ENCODE results near the gene PSMG4.

Gene PSMG4

DNA sequence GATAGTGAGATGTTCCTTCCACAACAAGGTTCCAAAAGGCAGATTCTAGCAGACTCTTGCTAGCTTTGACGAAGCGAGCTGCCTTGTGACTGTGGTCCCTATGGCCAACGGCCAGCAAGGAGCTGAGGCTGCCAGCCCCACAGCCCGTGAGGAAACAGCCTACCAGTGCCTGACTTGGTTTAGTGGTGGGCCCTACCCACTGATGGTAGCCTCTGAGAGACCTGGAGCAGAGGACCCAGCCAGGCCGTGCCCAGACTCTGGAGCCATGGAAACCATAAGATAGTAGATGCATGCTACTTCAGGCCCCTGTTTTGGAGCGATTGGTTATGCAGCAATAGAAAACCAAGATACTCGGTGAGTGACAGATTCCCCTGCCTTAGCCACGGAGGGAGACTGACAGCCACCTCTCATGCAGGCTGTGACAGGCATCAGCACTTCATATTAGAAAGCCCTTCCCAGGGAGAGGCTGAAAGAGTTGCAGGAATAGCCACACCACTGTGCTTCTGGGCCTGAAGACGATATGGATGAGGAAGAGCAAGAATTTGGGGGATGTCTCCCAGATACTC lies 19.2 kb downstream of the PSMG4 start:
- no peak for DNase-seq

DNA sequence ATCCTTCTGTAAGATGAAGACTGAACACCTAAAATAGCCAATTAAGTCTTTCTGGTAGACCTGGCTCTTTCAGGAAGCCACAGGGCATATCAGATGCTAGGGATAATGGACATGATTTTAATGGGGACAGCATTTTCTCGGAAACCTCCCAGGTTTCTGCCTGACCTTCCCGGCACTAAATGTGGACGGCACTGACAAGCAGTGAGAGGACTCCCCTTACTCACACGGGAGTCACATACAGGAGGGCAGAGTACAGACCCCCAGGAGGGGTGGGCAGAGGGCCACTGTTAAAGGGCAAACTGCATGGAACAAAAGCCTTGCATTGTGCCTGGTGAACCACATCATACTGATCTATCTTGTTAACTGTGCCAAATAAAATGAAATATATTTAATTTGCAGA lies 19.9 kb downstream of the PSMG4 start:
- DNase-seq = no peak

DNA sequence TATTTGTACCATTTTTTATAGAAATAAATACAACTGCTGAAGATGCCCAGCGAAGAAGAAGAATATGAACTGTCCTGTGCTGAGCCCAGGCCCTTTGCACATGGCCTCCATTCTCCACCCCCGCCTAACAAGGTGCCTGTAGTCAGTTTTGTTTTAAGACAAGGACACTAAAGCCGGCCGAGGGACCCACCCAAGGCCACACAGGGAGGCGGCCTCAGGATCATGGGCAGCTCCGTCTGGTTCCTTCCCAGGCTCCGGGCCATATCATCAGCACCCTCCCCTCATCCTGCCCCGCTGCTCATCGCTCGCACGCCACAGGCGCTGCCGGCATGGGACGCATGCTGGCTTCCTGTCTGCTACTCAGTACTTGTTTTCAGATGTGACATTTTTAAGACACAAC lies 21.3 kb downstream of the PSMG4 start:
- DNase-seq = no peak

DNA sequence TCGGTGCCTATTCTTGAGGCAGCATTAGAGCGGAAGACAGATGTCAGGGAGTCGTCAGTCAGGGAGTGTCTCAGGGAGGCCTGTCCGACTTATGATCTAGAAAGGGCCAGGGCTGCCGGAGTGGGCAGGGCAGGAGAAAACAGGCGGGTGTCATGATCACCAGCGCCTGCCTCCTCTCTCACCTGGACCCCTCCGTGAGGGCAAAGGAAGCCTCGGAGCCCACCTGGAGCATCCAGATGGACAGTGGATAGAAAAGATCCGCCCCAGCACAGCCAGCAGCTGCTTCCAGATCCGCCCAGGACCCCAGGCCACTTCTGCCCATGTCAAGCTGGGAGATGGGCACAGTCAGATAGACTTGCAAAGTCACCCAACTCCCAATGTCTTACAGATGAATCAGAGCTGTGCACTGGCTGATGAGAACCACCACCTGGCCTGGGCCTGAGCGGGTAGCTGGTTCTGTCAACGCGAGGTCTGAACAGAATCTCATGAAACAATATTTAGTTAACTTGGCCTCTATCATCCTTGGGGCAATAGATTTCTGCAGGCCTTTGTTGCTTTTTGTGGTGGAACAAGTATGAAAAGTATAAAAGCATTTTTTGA lies 22.2 kb downstream of the PSMG4 start:
- DNase-seq = no peak

DNA sequence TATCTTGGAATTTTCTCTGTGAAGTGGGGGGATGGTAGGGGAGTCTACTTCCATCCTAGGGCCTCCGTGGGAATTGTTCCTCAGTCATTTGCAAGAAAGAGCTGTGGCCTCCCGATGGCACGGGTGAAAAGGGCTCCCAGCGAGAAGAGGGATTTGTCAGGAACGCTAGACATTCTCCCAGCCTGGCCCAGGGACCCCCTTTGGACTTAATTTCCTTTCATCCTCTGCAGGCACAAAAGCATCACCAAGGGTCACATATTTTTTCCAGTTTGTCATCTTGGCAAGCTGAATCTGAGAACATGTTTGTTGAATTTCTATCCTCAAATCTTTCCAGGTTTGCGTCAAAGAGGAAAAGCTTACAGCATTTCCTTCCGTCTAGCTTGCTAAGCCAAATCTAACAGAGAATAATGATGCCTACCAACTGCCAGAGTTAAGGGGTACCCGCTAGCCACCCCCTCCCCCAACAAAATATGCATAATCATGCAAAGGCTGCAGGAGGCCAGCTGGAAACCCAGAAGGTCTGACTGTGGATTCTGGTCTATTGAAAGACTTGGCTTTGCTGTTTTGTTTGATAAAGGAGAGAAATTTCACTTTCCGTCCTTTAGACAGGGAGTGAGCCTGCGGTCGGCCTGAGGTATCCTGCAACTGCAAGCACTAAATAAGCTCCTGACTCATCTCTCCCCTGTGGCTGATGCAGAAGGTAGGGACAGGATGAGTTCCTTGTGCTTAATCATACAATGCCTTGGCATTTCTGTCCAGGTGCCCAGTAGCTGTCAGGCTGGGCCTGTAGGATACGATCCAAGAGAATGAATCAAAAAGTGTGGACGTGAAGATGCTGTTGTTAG lies 23.1 kb downstream of the PSMG4 start:
- DNase-seq = no peak

DNA sequence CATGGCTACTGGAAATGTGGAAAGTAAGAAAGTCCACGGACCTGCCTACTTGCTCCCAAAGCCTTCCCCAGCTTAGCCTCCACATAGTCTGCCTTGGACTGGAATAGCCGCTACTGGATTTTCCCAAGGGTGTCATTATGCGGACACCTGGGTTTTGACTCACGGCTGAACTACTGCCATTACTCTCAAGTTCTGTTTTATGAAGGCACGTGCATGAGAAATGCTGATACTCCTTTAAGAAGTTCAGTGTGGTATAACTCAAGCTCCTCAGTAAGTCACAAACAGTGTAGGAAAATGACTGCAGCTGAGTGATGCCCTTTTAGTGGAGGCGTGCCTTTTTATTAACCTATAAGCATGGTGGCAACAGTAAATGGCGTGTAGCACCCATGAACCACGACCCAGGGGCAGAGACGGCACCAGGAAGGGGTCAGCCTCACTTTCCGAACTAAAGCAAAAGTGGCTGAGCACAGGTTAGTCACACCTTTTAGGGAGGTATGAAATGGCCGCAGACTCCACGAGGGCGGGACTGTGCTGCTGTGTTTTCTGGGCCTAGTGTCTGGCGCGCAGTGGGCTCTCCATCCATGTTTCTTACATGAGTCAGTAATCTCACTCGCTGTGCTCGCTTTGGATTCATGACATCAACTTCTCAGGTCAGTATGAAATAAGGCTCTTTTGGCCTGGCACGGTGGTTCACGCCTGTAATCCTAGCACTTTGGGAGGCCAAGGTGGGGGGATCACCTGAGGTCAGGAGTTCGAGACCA lies 23.9 kb downstream of the PSMG4 start:
- DNase-seq = no peak

DNA sequence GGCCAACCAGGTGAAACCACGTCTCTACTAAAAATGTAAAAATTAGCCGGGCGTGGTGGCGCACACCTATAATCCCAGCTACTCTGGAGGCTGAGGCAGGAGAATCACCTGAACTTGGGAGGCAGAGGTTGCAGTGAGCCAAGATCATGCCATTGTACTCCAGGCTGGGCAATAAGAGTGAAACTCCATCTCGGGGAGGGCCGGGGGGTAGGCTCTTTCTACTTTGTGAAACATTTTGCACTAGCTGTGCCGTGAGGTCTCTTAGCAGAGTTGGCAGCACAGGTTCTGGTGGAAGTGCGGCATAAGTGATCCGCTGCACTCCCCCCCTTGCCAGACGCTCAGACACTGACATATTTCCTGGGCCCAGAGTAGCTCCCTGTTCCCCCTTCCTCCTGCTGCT lies 24.5 kb downstream of the PSMG4 start:
- no peak for DNase-seq

DNA sequence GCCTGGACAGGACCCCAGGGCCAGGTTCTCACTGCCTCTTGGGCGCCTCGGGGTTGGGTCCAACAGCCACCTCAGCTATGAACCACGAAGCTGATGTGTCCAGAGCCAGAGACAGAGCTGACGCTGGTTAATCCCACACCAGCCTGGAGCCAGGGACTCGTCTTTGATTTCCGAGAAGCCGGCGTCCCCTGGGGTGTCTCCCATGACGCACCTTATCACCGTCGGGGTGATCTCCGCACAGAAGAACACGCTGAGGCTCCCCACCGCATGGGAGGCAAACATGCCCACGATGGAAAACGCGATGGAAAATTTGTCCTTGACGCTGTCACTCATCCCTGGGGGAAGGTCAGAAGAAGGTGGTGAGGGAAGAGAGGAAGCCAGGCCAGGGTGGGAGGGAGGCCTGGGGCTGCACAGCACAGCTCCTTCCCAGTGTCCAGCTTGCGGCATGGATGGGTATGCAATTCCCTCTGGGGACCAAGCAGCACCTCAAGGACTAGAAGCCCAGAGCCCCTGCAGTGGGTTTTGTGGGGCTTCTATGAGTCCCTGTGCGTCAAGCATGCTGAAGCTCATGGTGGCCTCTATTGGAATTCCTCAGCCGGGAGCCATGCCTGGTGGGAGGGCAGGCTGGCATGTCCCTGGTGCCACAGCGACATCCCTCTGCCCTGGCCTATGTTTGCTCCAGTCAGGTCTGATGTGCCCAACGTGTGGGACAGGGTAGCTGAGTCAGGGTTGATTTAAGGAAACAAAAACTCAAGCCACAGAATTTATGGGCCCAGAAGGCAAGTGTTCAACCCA lies 25.1 kb downstream of the PSMG4 start:
- no peak for DNase-seq

DNA sequence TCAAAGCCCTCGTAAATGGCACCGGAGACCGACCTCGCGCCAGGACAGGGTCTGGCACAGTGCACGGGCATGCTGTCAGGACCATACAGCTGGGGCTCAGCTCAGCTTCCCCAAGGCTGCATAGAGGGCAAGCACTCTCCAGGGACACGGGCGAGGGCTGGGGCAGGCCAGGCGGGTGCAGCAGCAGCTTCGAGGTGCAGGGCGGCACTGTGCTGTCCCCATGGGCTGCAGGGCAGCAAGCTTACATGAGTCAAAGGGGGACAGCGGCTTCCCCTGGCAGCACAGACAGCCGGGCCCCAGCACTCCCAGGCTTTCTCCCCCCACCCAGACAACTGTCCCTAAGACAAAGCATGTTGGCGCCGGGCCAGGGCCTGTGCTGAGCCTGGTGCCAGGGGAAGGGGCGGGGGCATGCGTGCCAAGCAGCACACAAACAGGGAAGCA lies 25.7 kb downstream of the PSMG4 start:
- DNase-seq = no peak

DNA sequence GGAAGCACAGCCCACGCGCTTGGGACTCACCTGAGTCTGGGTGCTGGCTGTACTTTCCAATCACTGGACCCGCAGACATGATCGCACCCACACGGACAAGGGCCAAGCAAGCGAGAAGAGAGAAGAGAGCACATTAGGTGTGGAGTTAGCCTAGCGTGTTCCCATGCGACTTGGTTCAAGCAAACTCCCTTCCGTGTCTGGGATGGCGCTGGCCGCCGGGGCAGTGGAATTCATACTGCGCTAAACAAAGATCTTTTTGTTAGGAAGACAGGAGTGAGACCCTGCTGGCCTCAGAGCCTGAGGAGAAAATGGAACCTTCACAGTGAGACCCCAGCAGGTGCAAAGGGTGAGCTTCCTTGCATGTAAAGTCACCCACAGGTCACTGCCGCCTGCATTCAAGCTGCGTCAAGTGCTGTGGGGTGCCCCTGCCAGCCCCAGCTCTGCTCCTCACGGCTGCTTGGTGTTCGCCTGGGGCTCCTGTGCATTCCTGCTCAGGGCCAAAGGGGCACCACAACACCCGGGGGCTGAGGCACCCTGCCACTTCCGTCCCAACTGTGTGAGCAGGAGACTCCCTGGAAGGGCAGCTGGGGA lies 26.4 kb downstream of the PSMG4 start:
- DNase-seq = no peak

DNA sequence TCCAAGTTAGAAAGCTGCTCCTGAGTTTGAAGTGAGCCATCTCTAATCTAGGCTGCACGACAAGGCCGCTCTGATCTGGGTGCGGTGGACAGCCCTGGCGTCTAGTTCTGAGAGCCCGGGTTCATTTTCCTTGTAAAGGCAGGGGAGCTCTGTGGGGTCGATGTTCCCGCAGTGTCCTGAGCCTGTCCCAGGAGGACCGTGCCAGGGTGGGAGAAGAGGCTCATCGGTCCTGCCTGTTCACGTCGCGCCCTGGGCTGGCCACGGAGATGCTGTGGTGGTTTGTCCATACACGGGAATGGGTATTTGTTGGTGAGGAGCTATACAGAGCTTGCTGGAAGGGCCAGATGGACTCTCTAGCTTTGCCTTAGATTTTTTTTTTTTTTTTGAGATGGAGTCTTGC lies 27.0 kb downstream of the PSMG4 start:
- DNase-seq = no peak

DNA sequence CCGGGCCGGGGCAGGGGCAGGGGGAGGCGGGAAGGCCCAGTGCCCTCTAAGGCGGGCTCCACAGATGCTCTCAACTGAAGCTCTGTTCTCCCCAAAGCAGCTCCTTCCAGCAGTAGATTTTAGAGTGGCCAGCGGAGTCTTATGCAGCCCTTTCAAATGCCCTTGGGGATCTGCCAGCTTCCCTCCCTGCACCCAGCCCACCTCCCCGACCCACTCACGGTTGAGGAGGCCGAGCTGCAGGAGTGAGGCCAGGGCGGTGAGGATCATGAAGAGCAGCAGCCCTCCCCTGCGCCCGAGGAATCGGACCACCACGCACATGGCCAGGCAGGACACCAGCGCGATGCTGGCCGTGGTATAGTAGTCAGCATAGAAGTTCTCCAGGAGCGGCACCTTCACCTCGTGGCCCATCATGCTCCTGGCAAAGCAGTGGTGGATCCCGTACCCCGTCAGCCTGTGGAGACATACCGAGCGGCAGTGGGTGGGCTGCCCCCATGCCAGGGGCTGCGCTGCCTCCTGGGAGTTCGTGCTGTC lies 28.0 kb downstream of the PSMG4 start:
- DNase-seq = no peak

DNA sequence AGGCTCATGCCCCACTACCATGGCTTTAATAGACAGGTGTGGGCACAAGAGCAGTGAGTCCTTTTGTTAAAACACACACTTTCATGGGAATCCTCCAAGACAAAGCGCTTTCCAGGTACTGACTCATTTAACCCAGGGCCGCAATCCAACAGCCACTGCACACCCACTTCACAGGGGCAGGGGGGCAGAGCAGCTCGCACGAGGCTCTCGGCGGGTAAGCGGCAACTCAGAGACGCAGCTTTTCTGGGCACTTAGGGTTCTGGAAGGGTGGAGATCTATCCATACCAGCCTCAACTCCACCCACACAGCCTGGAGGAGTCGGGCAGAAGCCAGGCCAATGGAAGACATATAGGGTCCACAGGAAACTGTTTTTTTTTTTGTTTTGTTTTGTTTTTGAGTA lies 28.6 kb downstream of the PSMG4 start:
- no peak for DNase-seq

DNA sequence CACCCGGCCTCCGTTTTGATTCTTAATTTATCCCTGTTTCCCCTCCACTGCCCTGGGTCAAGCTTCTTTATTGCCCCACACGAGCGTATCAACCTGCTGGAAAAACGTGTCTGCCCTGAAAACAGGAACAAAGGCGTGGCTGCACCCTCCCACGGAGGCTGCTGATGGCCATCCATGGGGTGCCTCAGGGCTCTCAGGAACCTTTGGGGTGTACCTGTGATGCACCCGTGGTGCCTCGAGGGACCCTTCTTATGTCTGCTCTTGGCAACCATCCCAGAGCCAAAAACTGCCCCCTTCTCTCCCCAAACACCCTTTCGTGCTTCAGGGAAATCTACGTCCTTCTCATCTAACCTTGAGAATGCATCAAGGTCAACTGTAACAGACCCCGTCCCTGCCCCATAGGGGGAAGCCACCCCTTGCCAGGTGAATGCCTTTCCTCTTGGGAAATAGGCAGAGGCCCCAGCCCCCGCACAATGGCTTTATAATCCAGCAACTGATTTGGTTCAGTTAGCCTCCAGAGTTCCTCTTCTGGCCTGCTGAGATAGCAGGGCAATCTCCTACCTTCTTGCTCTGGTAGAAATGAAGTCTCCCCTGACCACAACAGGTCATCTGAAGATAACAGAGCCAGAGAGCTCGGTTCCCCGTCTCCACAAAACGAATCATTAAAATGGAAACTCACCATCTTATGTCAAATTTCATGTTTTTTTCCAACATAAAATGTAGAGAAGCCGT lies 29.4 kb downstream of the PSMG4 start:
- DNase-seq = no peak

DNA sequence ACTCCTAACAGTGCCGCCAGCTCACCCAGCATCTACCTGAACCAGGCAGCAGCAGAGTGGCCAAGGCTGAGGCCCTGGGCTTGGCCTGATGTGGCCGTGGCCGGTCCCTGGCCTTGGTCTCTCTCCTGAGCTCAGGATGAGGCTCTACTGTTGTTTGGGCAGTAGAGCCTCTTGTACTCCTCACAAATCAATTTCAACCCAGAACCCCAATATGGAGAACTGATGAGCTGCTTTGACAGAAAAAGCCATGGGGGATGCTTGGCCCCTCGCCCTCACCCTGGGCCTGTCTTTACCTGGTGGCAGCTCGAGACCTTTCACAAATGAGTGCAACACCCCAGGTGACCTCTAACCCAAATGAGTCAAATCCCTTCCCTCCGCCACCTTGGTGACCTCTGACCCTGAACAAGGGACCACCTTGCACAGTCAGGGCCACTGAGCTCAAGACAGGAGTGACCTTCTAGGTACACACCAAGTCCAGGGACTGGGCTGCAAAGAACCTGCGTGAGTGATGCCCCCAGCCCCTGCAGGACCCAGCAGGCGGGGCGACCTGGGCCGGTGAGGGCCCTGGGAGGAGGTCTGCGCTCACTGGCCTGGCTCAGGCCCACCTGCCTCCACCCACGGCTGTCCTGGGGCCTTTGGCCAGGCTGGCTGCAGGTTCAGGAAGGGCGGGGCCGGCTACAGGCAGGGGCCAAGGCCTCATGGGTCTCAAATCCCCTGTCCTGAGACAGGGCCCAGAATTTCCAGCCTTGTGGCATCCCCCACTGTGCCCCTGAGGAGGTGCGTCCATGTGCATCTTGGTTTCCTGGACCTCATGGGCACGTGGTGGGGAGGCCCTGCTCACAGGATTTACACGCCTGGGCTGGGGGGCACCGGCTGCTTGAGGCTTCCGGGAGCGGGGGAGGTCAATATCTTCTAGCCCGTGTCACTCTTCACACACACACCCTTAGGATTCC lies 30.2 kb downstream of the PSMG4 start:
- no peak for DNase-seq

DNA sequence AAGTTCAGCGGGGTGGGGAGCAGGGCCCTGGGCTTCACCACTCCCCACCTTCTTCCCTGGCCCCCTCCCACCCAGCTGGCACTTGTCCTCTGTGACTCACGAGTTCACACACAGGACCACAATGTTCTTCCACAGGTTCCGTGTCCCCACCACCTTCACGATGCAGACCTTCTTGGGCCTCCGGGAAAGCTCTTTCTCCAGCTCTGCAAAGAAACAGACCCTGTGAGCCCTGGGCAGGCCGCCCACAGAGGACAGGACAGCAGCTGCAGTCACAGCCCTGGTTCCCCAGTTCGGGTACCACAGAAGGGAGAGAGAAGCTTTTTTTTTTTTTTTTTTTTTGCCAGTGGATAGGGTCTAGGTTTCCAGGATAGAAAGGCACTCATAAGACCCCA lies 30.9 kb downstream of the PSMG4 start:
- DNase-seq = no peak

DNA sequence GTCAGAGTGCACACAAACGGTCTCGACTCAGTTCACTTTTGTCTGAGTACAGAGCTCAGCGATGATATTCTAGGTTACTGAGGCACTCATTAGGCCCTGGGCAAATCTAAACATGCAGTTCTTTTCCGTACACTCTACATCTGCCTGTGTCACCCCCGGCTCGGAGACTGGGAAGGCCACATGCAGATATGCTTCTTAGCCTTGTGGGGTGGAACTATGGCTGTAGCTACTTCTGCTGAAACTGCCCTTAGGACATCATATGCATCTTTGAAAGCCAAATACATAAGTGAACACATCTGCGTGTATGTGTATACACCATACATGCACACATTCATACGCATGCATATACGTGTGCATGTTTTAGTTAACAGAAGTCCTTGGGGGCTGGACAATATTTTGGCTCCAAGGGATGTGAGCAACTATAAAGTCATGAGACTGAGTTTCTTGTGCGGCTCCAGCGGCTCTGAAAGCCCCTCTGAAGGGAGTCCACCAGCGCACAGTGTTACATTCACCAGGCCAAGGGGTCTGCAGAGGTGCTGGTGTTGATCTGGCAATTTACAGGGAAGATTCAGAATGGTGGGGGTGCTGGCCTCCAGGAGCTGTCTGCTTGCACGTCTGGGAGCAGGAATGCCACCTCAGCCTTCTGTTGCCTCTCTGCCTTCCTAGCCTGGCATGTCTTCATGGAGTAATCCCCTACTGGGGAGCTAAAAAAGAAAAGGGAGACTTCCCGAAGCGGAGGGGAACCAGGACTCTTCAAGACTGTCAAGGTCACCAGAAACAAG lies 31.6 kb downstream of the PSMG4 start:
- no peak for DNase-seq

DNA sequence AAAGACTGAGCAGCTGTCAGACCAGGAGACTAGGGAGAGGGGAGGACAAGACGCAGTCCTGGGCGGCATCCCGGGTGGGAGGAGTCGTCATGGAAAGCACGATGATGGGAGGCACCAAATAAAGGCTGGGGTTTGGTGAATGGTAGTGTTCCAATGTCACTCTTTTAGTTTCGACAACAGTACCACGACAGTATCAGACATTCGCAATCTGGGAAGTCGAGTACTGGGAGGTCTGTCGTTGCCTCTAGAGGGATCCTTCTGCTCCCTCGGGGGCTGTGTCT lies 32.1 kb downstream of the PSMG4 start:
- no peak for DNase-seq

DNA sequence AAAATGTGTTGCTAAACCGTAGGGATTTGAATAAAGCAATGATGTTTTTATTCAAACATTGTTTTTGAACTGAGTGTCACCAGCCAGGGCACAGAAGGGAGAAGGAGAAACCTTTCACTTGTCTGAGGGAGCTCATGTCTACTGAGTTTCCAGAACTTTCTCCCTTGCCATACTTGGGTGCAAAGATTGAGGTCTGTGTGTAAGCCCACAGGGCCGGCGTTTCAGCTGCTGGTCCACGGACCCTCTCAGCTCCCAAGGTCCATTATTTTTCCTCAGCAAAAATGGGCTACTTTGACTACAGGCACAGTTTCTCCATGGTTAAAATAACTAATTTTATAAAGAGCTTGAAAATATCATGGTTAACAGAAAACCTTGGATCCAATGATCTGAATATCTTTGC lies 32.6 kb downstream of the PSMG4 start:
- DNase-seq = no peak

DNA sequence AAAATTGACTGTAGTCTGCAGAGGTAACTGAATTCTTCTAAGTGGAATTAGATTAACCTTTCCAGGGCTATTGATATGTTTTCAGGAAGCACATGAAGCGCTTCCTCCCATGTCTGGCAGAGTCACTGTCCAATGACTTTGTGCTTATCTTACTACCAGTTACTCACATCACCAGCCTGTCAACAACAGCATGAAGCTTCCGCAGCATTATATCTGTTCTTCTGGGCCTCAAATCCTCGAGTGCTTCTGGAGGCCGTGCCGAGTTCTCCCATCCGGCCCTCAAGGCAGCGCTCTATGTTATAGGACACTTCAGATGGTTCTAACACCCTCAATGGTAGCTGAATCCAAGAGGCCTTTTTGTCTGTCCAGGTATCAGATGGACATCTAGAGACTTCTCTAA lies 33.2 kb downstream of the PSMG4 start:
- no peak for DNase-seq
